NCI-H2196 (cell line): ENCODE results near the gene NRG3.

Experiments used
- DNase-seq: peaks from one replicate; lab custom pipeline; 2025; ENCODE audit not compliant: unreplicated experiment; lab: John Stamatoyannopoulos, UW

The NRG3 gene

GRCh38 chr10:82551506-82551905, 676.5 kb downstream of the NRG3 start:
- no peak for DNase-seq

GRCh38 chr10:82552267-82552666, 677.3 kb downstream of the NRG3 start:
- DNase-seq = no peak

- DNase-seq = no peak
Measured at GRCh38 chr10:82554381-82554780, 679.4 kb downstream of the NRG3 start.

- no peak for DNase-seq
Measured at GRCh38 chr10:82558014-82558607, 683.1 kb downstream of the NRG3 start.

- DNase-seq = no peak
Measured at GRCh38 chr10:82564353-82565196, 689.6 kb downstream of the NRG3 start.

- no peak for DNase-seq
Measured at GRCh38 chr10:82565197-82565575, 690.2 kb downstream of the NRG3 start.

- no peak for DNase-seq
Measured at GRCh38 chr10:82572744-82573143, 697.8 kb downstream of the NRG3 start.

GRCh38 chr10:82574081-82574480, 699.1 kb downstream of the NRG3 start:
- no peak for DNase-seq

- DNase-seq = no peak
Measured at GRCh38 chr10:82575318-82575717, 700.3 kb downstream of the NRG3 start.

GRCh38 chr10:82576093-82576492, 701.1 kb downstream of the NRG3 start:
- no peak for DNase-seq

GRCh38 chr10:82581940-82582339, 706.9 kb downstream of the NRG3 start:
- DNase-seq = no peak

GRCh38 chr10:82591421-82591820, 716.4 kb downstream of the NRG3 start:
- no peak for DNase-seq

- no peak for DNase-seq
Measured at GRCh38 chr10:82597840-82598239, 722.8 kb downstream of the NRG3 start.

GRCh38 chr10:82609845-82610244, 734.9 kb downstream of the NRG3 start:
- no peak for DNase-seq

- DNase-seq = no peak
Measured at GRCh38 chr10:82618007-82618406, 743.0 kb downstream of the NRG3 start.

GRCh38 chr10:82621680-82622079, 746.7 kb downstream of the NRG3 start:
- no peak for DNase-seq

- DNase-seq = no peak
Measured at GRCh38 chr10:82622479-82622878, 747.5 kb downstream of the NRG3 start.

- DNase-seq = no peak
Measured at GRCh38 chr10:82625512-82626189, 750.7 kb downstream of the NRG3 start.

- DNase-seq = no peak
Measured at GRCh38 chr10:82628373-82628772, 753.4 kb downstream of the NRG3 start.

GRCh38 chr10:82643076-82643475, 768.1 kb downstream of the NRG3 start:
- no peak for DNase-seq

GRCh38 chr10:82643601-82644000, 768.6 kb downstream of the NRG3 start:
- DNase-seq = no peak

- DNase-seq = no peak
Measured at GRCh38 chr10:82645221-82645620, 770.2 kb downstream of the NRG3 start.
